Heart right ventricle (tissue), 16 donors: ENCODE measurements around the gene GJB2. TPM values are rescaled to one million over a fixed set of nuclear protein-coding genes. Genes with fewer than 3 reads are reported as not detected.

Source experiments
- ATAC-seq, 8 donors: fragments of 200-7000 bp; cut with Tn5 transposase; one replicate each; pipeline ENCODE4 v1.9.1; 2020; ENCODE audit warnings: mild to moderate bottlenecking in 8 of 8, moderate library complexity in 8 of 8, moderate number of reproducible peaks in 1 of 8
- DNase-seq, 2 donors: peaks; one replicate each; pipeline ENCODE4 v3.0.0-alpha.2; 2020
- H3K27ac ChIP-seq, 10 donors: fragments of 200-600 bp; sonication (generic) in 2 of 10; one replicate each; pipeline versions ENCODE4 v1.5.0 to v1.8.0; 2020 to 2022; ENCODE audit warnings: mild to moderate bottlenecking in 3 of 10
- H3K27me3 ChIP-seq, 7 donors: fragments of 200-600 bp; one replicate each; pipeline ENCODE4 v1.8.0; 2021 to 2022; ENCODE audit warnings: mild to moderate bottlenecking in 2 of 7
- H3K36me3 ChIP-seq, 9 donors: fragments of 200-600 bp; sonication (generic) in 1 of 9; one replicate each; pipeline versions ENCODE4 v1.5.0 to v1.8.0; 2020 to 2022; ENCODE audit warnings: mild to moderate bottlenecking in 2 of 9
- H3K4me1 ChIP-seq, 9 donors: fragments of 200-600 bp; sonication (generic) in 1 of 9; one replicate each; pipeline versions ENCODE4 v1.5.0 to v1.8.0; 2020 to 2022; ENCODE audit warnings: mild to moderate bottlenecking in 4 of 9
- H3K4me3 ChIP-seq, 10 donors: fragments of 200-600 bp; sonication (generic) in 2 of 10; one replicate each; pipeline versions ENCODE4 v1.5.0 to v1.8.0; 2020 to 2022; ENCODE audit warnings: mild to moderate bottlenecking in 7 of 10, moderate library complexity in 2 of 10
- H3K9me3 ChIP-seq, 11 donors: fragments of 200-600 bp in 10 of 11; sonication (generic) in 2 of 11; one replicate each; pipeline versions ENCODE4 v1.5.0 to v1.8.0; 2013 to 2022; ENCODE audit warnings: mild to moderate bottlenecking in 2 of 11, control low read depth in 1 of 11, moderate library complexity in 1 of 11
- WGBS, 2 donors: extraction: QIAGEN DNeasy Blood & Tissue Kit; methylation state at CpG; one replicate each; pipeline ENCODE4 v1.1.7; 2013; ENCODE audit warnings: inconsistent platforms in 1 of 2; 5-methylcytosine and 5-hydroxymethylcytosine counted together
- intact Hi-C, 10 donors: fragments of 100-400 bp; cut with DNase I; formaldehyde crosslinking; loops; one replicate each; pipeline versions ENCODE4 v1.11.1 to v1.14.2; 2022
- polyA plus RNA-seq, 2 donors: library from polyadenylated mRNA; stranded (reverse); fragments of 200-250 nt; gene quantifications; one replicate each; pipeline ENCODE4 v1.2.3, GENCODE V29; 2013
- total RNA-seq, 10 donors: library from RNA; stranded (reverse); fragmentation: NEBNext Ultra II Directional in 3 of 10; extraction: Animal tissue kit (Norgen Biotek cat#: 25700) in 3 of 10; gene quantifications; one replicate each; pipeline versions ENCODE4 v1.2.1 to v1.2.4, GENCODE V29; 2021 to 2023
- TF ChIP-seq, protein P1 (sequence below), 9 donors: fragments of 200-600 bp; sonication (generic) in 2 of 9; IDR thresholded peaks; one replicate each; pipeline versions ENCODE4 v1.5.0 to v1.8.0; 2021 to 2022; ENCODE audit warnings: antibody characterized with exemption in 9 of 9, mild to moderate bottlenecking in 5 of 9, moderate library complexity in 1 of 9
- donor health status: Arrhythmogenic right ventricular cardiomyopathy.
- donor health status: ischemic (EF 13 %, LVEDD 7.1; RV severe dilation, severe dysfunction).
- donor health status: healthy with polysubstance abuse.
- donor health status: DM: no; HTN: yes; CAD: no.
- donor health status: DM: no; HTN: no; CAD: no.
- donor health status: ischemic (EF 25% LVEDD 6.9; RV normal size, moderate dysfunction).
- donor health status: ischemic (EF 25% LVEDD 5.7; RV mildly dilated, moderate dysfunction).
- donor health status: healthy.
- donor health status: DM: yes; HTN: yes; CAD: no.
- donor health status: Ischemic cardiomyopathy.
- donor health status: ischemic (EF 35%, LVEDD 5.7; RV mildly dilated, moderate dysfunction).
- donor health status: nonischemic (EF 11% LVEDD 7.7; RV severe dilation, severe dysfunction).
- donor health status: DM: yes; HTN: yes; CAD: no.
- donor health status: PGD.
- donor health status: ischemic (EF 29% LVEDD 5.4; RV normal size, mild dysfunction).
- donor health status: nonischemic (EF 23%, LVEDD 6.1; RV moderate dilation, normal function).

Gene GJB2
- total and polyA plus RNA-seq, 12 donors: 0.09 to 0.90 (median 0.28) TPM; not detected in 1

DNA sequence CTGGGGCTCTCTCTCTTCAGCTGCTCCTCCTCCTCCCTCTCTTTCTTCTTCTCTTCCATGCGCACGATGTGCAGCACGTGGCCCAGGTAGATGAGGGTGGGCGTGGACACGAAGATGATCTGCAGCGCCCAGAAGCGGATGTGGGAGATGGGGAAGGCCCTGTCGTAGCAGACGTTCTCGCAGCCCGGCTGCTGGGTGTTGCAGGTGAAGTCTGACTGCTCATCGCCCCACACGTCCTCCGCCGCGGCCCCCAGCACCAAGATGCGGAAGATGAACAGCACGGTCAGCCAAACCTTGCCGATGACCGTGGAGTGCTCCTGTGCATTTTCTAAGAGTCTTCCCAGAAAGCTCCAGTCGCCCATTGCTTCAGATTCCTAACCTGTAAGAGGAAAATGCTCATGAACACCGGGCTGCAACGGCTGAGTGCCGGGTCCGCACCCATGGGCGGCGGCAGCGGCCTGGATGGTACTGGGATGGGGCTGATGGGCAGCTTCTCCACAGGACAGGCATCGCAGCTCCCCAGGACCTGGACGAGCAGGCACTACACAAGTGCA is 49.7 kb downstream of the GJB2 start:
- intact Hi-C loops: no loop called here
- no peak overlapping the region for H3K27ac ChIP-seq
- H3K36me3 ChIP-seq: no peaks in the 10 kb centered on the region
- WGBS, 2 donors: 88 to 94% methylated on average over 30 of the region's 30 CpGs
- TF ChIP-seq, protein P1, sequence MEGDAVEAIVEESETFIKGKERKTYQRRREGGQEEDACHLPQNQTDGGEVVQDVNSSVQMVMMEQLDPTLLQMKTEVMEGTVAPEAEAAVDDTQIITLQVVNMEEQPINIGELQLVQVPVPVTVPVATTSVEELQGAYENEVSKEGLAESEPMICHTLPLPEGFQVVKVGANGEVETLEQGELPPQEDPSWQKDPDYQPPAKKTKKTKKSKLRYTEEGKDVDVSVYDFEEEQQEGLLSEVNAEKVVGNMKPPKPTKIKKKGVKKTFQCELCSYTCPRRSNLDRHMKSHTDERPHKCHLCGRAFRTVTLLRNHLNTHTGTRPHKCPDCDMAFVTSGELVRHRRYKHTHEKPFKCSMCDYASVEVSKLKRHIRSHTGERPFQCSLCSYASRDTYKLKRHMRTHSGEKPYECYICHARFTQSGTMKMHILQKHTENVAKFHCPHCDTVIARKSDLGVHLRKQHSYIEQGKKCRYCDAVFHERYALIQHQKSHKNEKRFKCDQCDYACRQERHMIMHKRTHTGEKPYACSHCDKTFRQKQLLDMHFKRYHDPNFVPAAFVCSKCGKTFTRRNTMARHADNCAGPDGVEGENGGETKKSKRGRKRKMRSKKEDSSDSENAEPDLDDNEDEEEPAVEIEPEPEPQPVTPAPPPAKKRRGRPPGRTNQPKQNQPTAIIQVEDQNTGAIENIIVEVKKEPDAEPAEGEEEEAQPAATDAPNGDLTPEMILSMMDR (IDR thresholded peaks at IDR 0.05): no peak
- H3K4me1 ChIP-seq: peaks cover 4 to 54% (median 26%) of the 10 kb centered on the region in 9 donors
- DNase-seq (no peak), ATAC-seq (no peak)
- H3K4me3 ChIP-seq: no peak overlapping the region
- no peaks in the 10 kb centered on the region for H3K9me3 ChIP-seq
- peaks cover 0 to 57% (median 32%) of the 10 kb centered on the region in 7 donors for H3K27me3 ChIP-seq

DNA sequence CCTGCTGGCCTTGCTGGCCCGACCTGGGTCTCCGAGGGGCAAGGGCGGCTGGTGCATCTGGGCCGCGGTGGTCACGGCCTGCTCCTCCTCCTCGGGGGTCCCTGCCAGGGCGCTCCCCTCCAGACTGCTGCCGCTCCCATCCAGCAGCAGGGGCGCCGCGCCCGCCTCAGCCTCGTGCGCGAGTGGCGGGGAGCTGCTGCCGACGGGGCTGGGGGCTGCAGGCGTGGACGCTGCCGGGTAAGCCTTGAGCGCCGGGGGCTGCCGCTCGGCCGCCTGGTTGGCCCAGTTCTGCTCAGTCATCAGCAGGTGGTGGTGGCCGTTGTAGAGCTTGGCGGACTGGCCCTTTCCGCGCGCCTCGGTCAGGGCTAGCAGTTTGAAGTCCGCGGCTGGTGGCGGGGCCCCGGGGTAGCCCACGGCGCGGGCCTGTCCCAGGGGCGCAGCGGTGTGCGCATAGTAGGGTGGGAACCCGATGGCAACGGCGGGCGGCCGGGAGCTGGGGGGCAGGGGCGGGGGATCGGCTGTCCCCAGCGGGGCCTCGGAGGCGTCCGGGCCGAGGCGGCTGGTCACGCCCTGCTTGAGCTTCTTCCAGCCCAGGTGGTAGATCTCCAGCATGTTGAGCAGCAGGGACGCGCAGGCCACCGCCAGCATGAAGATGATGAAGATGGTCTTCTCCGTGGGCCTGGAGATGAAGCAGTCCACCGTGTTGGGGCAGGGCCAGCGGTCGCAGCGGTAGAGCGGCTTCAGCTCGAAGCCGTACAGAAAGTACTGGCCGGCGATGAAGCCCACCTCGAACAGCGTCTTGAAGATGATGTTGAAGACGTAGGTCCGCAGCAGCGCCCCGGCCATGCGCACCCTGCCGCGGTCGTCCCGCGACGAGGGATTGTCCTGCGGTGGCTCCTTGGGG is 50.5 kb downstream of the GJB2 start:
- Histone ChIP-seq H3K27ac (peak overlapping the region in 9 of 10 donors; percentile 51 to 88 (median 76)), H3K4me1 (peaks cover 4 to 54% (median 26%) of the 10 kb centered on the region in 9 donors), H3K27me3 (peaks cover 0 to 63% (median 34%) of the 10 kb centered on the region in 7 donors), H3K9me3 (no peaks in the 10 kb centered on the region), H3K4me3 (peak overlapping the region in 3 of 10 donors; percentile 4 to 8 (median 7)), H3K36me3 (no peaks in the 10 kb centered on the region)
- DNase-seq (no peak), ATAC-seq (peak in 1 of 8 donors; percentile 53)
- TF ChIP-seq, protein P1 (IDR thresholded peaks at IDR 0.05): no peak
- intact Hi-C loops: no loop called here
- WGBS, 2 donors: 36 to 39% methylated on average over 81 to 84 of the region's 84 CpGs

DNA sequence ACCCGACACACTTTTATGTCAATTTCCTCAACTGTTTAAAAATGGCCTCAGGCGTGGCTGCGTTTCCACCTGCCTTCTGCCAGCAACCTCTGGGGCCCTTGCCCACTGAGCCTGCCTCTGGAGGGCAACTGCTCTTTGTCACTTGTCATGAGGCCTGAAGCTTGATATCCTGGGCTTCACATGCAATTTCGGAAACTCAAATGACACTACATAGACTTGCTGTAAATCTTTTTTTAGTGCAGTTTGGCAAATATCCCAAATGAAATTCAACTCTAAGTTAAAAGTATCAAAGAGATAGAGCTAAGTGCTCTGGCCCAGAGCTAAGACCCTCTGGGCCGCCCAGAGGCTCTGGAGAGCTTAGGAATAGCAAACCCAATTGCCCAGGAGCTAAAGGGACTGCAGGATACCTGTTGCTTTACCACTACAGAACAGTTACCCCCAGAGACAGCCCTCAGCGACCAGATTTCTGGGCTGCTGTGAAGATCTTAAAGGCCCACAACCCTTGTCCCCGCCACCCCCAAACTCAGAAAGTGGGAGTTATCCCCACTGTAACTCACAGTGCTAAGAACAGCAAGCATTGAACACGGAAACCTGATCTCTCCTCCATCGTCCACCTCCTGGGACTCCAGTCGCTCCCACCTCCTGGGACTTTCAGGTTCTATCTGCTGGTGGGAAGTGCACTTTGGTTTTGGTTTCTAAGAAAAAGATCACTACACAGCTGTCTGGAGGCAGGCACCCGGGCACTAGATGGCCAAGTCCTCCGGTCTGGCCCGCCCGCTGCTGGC is 51.3 kb downstream of the GJB2 start:
- H3K4me3 ChIP-seq: peak overlapping the region in 3 of 10 donors; percentile 7 to 13 (median 8)
- H3K27ac ChIP-seq: peak overlapping the region in 9 of 10 donors; percentile 51 to 88 (median 76)
- DNase-seq: peak; percentile 64 to 73
- peaks cover 0 to 71% (median 42%) of the 10 kb centered on the region in 7 donors for H3K27me3 ChIP-seq
- intact Hi-C loops: loop anchor here in 1 of 10 donors (2.0 kb wide), 1 partner anchor 19 kb away; the partner anchor contains the start of gene GJA3
- peaks cover 4 to 54% (median 26%) of the 10 kb centered on the region in 9 donors for H3K4me1 ChIP-seq
- H3K36me3 ChIP-seq: no peaks in the 10 kb centered on the region
- TF ChIP-seq, protein P1 (IDR thresholded peaks at IDR 0.05): no peak
- no peaks in the 10 kb centered on the region for H3K9me3 ChIP-seq
- peak; percentile 83 to 95 (median 92) for ATAC-seq
- WGBS, 2 donors: 24 to 42% methylated on average over 14 of the region's 14 CpGs

DNA sequence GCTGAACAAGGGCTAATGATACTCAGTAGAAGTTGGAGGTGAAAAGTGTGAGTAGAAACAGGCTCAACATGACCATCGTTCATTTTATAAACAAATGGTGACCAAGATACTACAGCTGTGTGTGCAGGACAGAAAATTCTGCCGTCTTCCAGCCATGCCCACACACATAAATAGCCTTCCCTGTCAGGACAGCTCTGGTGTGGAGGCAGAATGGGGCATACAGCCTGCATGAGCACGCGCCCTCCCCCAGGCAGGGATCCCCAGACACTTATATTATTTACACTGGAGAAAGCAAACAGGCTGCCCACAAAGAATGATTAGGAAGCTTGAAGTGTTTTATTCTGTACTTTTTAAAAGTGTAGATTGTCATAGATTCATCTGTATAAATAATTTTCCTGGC is 52.3 kb downstream of the GJB2 start:
- peak overlapping the region; percentile 15 to 88 (median 68) for H3K27ac ChIP-seq
- no peaks in the 10 kb centered on the region for H3K36me3 ChIP-seq
- peaks cover 0 to 80% (median 47%) of the 10 kb centered on the region in 7 donors for H3K27me3 ChIP-seq
- ATAC-seq: peak in 6 of 8 donors; percentile 43 to 79 (median 70)
- WGBS, 2 donors: 41 to 47% methylated on average over 4 of the region's 4 CpGs
- intact Hi-C loops: loop anchor here in 1 of 10 donors (2.0 kb wide), 1 partner anchor 20 kb away; the partner anchor contains the start of gene GJA3
- H3K4me1 ChIP-seq: peaks cover 4 to 48% (median 27%) of the 10 kb centered on the region in 9 donors
- no peaks in the 10 kb centered on the region for H3K9me3 ChIP-seq
- no peak overlapping the region for H3K4me3 ChIP-seq
- TF ChIP-seq, protein P1 (IDR thresholded peaks at IDR 0.05): no peak
- DNase-seq: no peak
